Measurements from ENCODE around the gene GFOD2.

- TF ChIP-seq FOS (IDR thresholded peaks at IDR 0.05; ENCODE audit: borderline replicate concordance, insufficient read depth, low read length) (no peak), GATA2 (IDR thresholded peaks at IDR 0.05; ENCODE audit: insufficient read depth, insufficient read length, low read depth, low read length) (no peak), POLR2A (IDR thresholded peaks at IDR 0.05; ENCODE audit: low read depth, low read length) (no peak), EZH2 (IDR thresholded peaks at IDR 0.05; ENCODE audit: borderline replicate concordance, low read depth, low read length, severe bottlenecking) (no peak), MYC (IDR thresholded peaks at IDR 0.05; ENCODE audit: low read depth, low read length) (no peak)
- TF ChIP-seq, protein P1, sequence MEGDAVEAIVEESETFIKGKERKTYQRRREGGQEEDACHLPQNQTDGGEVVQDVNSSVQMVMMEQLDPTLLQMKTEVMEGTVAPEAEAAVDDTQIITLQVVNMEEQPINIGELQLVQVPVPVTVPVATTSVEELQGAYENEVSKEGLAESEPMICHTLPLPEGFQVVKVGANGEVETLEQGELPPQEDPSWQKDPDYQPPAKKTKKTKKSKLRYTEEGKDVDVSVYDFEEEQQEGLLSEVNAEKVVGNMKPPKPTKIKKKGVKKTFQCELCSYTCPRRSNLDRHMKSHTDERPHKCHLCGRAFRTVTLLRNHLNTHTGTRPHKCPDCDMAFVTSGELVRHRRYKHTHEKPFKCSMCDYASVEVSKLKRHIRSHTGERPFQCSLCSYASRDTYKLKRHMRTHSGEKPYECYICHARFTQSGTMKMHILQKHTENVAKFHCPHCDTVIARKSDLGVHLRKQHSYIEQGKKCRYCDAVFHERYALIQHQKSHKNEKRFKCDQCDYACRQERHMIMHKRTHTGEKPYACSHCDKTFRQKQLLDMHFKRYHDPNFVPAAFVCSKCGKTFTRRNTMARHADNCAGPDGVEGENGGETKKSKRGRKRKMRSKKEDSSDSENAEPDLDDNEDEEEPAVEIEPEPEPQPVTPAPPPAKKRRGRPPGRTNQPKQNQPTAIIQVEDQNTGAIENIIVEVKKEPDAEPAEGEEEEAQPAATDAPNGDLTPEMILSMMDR (IDR thresholded peaks at IDR 0.05; ENCODE audit: extremely low read depth in 1 of 2, insufficient read depth in 1 of 2, low read depth in 1 of 2, low read length in 2 of 2), result no peak
These were observed 73.6 kb downstream of the GFOD2 start for GRCh38 chr16:67645397-67646121.
